DOHH2 (cell line): ENCODE measurements around the gene SOX10.

ENCODE experiments used
- H3F3A ChIP-seq: fragments of 200-600 bp; sonication (generic), shearing (Covaris generic); 2 replicates; pipeline ENCODE4 v1.6.0; 2016; ENCODE audit warnings: antibody characterized with exemption, mild to moderate bottlenecking; ENCODE audit not compliant: control insufficient read depth, insufficient read depth
- H3K27ac ChIP-seq: fragments of 200-600 bp; sonication (generic); 2 replicates; pipeline ENCODE4 v1.5.1; 2014; ENCODE audit warnings: low read depth, mild to moderate bottlenecking, low read length, moderate library complexity
- H3K27me3 ChIP-seq: fragments of 200-600 bp; sonication (generic); 2 replicates; pipeline ENCODE4 v1.6.1; 2014; ENCODE audit warnings: mild to moderate bottlenecking, low read length, mixed read lengths; ENCODE audit not compliant: control insufficient read depth
- H3K36me3 ChIP-seq: fragments of 200-600 bp; sonication (generic); 2 replicates; pipeline ENCODE4 v1.6.1; 2014; ENCODE audit warnings: mild to moderate bottlenecking, low read length, moderate library complexity, mixed read lengths; ENCODE audit not compliant: control insufficient read depth
- H3K4me1 ChIP-seq: fragments of 200-600 bp; sonication (generic); 2 replicates; pipeline ENCODE4 v1.6.1; 2014; ENCODE audit warnings: mild to moderate bottlenecking, low read length, mixed read lengths; ENCODE audit not compliant: control insufficient read depth
- H3K4me2 ChIP-seq: fragments of 200-600 bp; sonication (generic); 2 replicates; pipeline ENCODE4 v1.6.0; 2014; ENCODE audit warnings: mild to moderate bottlenecking, low read length, moderate library complexity
- H3K4me3 ChIP-seq: fragments of 200-600 bp; sonication (generic); 2 replicates; pipeline ENCODE4 v1.5.1; 2014; ENCODE audit warnings: mild to moderate bottlenecking, low read length, mixed read lengths
- H3K79me2 ChIP-seq: fragments of 200-600 bp; sonication (generic); 2 replicates; pipeline ENCODE4 v1.6.1; 2014; ENCODE audit warnings: mild to moderate bottlenecking, low read length, mixed read lengths; ENCODE audit not compliant: control insufficient read depth
- H3K9me2 ChIP-seq: fragments of 200-600 bp; sonication (generic); replicated peaks from 2 replicates; pipeline ENCODE4 v1.6.1; 2014; ENCODE audit warnings: mild to moderate bottlenecking, low read length, mixed read lengths; ENCODE audit not compliant: control insufficient read depth
- H3K9me3 ChIP-seq: fragments of 200-600 bp; sonication (generic); 2 replicates; pipeline ENCODE4 v1.6.1; 2014; ENCODE audit warnings: antibody characterized with exemption, low read length, mixed read lengths; ENCODE audit not compliant: control insufficient read depth, insufficient read depth
- H4K20me1 ChIP-seq: fragments of 200-600 bp; sonication (generic); 2 replicates; pipeline ENCODE4 v1.6.0; 2014; ENCODE audit warnings: low read depth, mild to moderate bottlenecking, antibody characterized with exemption, low read length, moderate library complexity; ENCODE audit not compliant: control insufficient read depth, insufficient read depth
- EZH2phosphoT487 ChIP-seq: fragments of 200-600 bp; sonication (generic); IDR thresholded peaks from 2 replicates; pipeline ENCODE4 v1.6.1; 2017; ENCODE audit warnings: borderline replicate concordance, mild to moderate bottlenecking, antibody characterized with exemption, low read length, moderate library complexity, mixed read lengths
- TF ChIP-seq, protein P1 (sequence below): fragments of 200-600 bp; sonication (generic); IDR thresholded peaks from one replicate; pipeline ENCODE4 v1.5.1; 2014; ENCODE audit warnings: antibody characterized with exemption, mild to moderate bottlenecking, low read depth, low read length; ENCODE audit not compliant: poor library complexity, severe bottlenecking

SOX10 gene

DNA sequence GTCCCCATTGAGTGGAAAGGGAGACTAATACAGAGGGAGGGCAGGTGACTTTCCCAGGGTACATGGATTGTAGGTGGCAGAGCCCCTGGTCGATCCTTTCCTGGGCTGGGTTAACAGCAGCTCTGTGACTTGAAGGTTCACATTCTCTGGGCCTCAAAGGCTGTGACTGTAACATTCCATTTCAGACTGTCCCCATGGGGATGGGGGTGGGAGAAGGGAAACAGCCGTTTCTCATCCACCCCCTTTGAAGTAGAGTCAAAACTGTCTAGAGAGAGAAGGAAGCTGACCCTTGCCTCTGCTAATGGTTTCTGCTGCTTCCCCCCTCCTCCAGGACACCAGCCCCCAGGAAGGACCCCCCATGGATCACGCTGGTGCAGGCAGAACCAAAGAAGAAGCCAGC, 59.0 kb downstream of the SOX10 start:
- no peak overlapping the region for H3K4me3 ChIP-seq
- H3K79me2 ChIP-seq: no peaks in the 10 kb centered on the region
- peaks cover 1% of the 10 kb centered on the region; the same call in 1 of the 2 replicates for H4K20me1 ChIP-seq
- no peaks in the 10 kb centered on the region for H3K4me1 ChIP-seq
- no peak overlapping the region for H3K27ac ChIP-seq
- no peaks in the 10 kb centered on the region for H3K36me3 ChIP-seq
- no peaks in the 10 kb centered on the region for H3F3A ChIP-seq
- no peaks in the 10 kb centered on the region for H3K9me3 ChIP-seq
- no peak for TF ChIP-seq EZH2phosphoT487
- no peaks in the 10 kb centered on the region for H3K27me3 ChIP-seq
- H3K4me2 ChIP-seq: no peak overlapping the region
- no peaks in the 10 kb centered on the region for H3K9me2 ChIP-seq

DNA sequence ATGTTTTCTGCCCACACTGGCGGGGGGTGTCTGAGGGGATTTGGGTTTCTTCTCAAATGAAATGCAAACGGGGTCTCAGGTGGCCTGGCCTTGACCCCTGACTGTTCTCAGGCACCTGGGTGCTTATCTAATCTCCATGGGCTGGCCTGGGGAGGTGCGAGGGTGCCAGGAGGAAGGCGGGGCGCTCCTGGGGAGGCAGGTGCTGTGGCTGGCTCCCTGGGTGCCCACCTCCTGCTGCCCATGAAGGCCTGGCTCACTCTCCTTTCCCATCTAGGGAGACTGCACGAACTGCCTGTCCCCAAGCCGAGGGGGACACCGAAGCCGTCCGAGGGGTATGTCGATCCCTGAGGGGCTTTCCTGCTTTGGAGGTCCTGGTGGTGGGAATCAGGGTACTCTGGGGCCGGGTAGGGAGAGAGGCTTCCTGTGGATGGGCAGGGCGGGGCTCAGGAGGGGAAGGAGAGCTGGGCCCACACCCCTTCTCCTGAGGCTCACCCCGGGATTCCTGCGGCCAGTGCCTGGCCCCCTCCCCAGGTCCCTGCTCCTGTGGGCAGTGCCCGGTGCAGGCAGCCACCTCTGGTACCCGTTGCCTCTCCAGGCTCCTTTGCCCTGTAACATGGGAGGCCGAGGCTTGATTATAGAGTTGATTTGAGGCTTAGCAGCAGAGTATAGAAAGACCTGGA, 59.8 kb downstream of the SOX10 start:
- TF ChIP-seq, protein P1, sequence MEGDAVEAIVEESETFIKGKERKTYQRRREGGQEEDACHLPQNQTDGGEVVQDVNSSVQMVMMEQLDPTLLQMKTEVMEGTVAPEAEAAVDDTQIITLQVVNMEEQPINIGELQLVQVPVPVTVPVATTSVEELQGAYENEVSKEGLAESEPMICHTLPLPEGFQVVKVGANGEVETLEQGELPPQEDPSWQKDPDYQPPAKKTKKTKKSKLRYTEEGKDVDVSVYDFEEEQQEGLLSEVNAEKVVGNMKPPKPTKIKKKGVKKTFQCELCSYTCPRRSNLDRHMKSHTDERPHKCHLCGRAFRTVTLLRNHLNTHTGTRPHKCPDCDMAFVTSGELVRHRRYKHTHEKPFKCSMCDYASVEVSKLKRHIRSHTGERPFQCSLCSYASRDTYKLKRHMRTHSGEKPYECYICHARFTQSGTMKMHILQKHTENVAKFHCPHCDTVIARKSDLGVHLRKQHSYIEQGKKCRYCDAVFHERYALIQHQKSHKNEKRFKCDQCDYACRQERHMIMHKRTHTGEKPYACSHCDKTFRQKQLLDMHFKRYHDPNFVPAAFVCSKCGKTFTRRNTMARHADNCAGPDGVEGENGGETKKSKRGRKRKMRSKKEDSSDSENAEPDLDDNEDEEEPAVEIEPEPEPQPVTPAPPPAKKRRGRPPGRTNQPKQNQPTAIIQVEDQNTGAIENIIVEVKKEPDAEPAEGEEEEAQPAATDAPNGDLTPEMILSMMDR: no peak
- TF ChIP-seq EZH2phosphoT487: no peak
- no peaks in the 10 kb centered on the region for H3K27me3 ChIP-seq
- no peaks in the 10 kb centered on the region for H3K9me3 ChIP-seq
- H4K20me1 ChIP-seq: no peaks in the 10 kb centered on the region
- no peaks in the 10 kb centered on the region for H3K36me3 ChIP-seq
- H3K4me3 ChIP-seq: no peak overlapping the region
- H3K9me2 ChIP-seq: no peaks in the 10 kb centered on the region
- H3K79me2 ChIP-seq: no peaks in the 10 kb centered on the region
- H3K4me2 ChIP-seq: no peak overlapping the region
- H3K27ac ChIP-seq: no peak overlapping the region
- H3K4me1 ChIP-seq: peaks cover 4% of the 10 kb centered on the region; the same call in 1 of the 2 replicates
- H3F3A ChIP-seq: no peaks in the 10 kb centered on the region

DNA sequence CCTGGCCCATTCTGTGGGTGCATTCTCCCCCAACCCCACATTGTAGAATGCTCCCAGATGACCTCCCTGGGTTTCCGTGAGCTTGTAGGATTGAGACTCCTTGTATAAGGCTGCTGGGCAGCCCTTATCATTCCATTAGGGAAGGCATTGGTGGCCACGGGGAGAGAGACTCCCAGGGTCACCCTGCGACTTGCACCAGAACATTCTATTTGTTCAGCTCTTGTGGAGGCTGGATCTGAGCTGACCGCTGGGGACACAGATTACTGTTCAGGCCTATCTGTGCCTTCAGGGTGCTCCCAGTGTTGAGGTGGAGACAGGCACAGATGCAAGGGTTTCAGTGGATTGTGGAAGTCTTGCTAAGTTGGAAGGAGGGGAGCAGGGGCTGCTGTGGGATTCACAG, 60.4 kb downstream of the SOX10 start:
- no peak overlapping the region for H3K4me3 ChIP-seq
- H3K27ac ChIP-seq: no peak overlapping the region
- H3K4me1 ChIP-seq: peaks cover 4% of the 10 kb centered on the region; the same call in 1 of the 2 replicates
- H4K20me1 ChIP-seq: no peaks in the 10 kb centered on the region
- no peaks in the 10 kb centered on the region for H3K36me3 ChIP-seq
- TF ChIP-seq, protein P1: no peak
- no peak for TF ChIP-seq EZH2phosphoT487
- no peaks in the 10 kb centered on the region for H3F3A ChIP-seq
- H3K79me2 ChIP-seq: no peaks in the 10 kb centered on the region
- H3K4me2 ChIP-seq: no peak overlapping the region
- no peaks in the 10 kb centered on the region for H3K9me3 ChIP-seq
- no peaks in the 10 kb centered on the region for H3K9me2 ChIP-seq
- H3K27me3 ChIP-seq: no peaks in the 10 kb centered on the region
